ENCODE results near the gene SUGP2. TPM values are rescaled to one million over a fixed set of nuclear protein-coding genes. Genes with fewer than 3 reads are reported as not detected.

SUGP2 gene
- total and polyA plus RNA-seq, 9 of the 15 experiments (the other 6 are each of a cell fraction or from before 2014, with no cell fraction given): 13.1 to 101 (median 63.1) TPM

GRCh38 chr19:19064098-19064722, 30.9 kb upstream of the SUGP2 start (continued):
- no peak for TF ChIP-seq ZNF384 (IDR thresholded peaks at IDR 0.05; ENCODE audit: low read depth, low read length)
- no peak for TF ChIP-seq ZNF586 (CRISPR knock-in tag; conservative IDR thresholded peaks at IDR 0.05)
- no peak for TF ChIP-seq NFIC (IDR thresholded peaks at IDR 0.05)
- TF ChIP-seq CCNT2 (IDR thresholded peaks at IDR 0.05; ENCODE audit: borderline replicate concordance, extremely low read depth, insufficient read length, low read depth, low read length): peak; percentile 37
- TF ChIP-seq VEZF1 (CRISPR knock-in tag; IDR thresholded peaks at IDR 0.05): peak; percentile 63; the same call in 1 of the 2 replicates
- TF ChIP-seq ZNF431 (CRISPR knock-in tag; IDR thresholded peaks at IDR 0.05): no peak
- no peak for TF ChIP-seq TOE1 (IDR thresholded peaks at IDR 0.05; ENCODE audit: borderline replicate concordance)
- TF ChIP-seq TOE1 (CRISPR knock-in tag; IDR thresholded peaks at IDR 0.05; ENCODE audit: borderline replicate concordance, low read depth): no peak
- TF ChIP-seq TCF7 (IDR thresholded peaks at IDR 0.05; ENCODE audit: borderline replicate concordance): no peak
- no peak for TF ChIP-seq ZBED1 (IDR thresholded peaks at IDR 0.05)
- no peak for TF ChIP-seq ZNF75A (CRISPR knock-in tag; IDR thresholded peaks at IDR 0.05)
- peak; percentile 37; the same call in 1 of the 2 replicates for TF ChIP-seq MAX (CRISPR knock-in tag; IDR thresholded peaks at IDR 0.05)
- no peak for TF ChIP-seq ZNF398 (CRISPR knock-in tag; IDR thresholded peaks at IDR 0.05)
- TF ChIP-seq ZBTB26 (CRISPR knock-in tag; IDR thresholded peaks at IDR 0.05): no peak
- TF ChIP-seq ZNF146 (CRISPR knock-in tag; IDR thresholded peaks at IDR 0.05; ENCODE audit: unreplicated experiment): no peak
- no peak for TF ChIP-seq MCM5 (IDR thresholded peaks at IDR 0.05; ENCODE audit: low read depth)
- no peak for TF ChIP-seq ATF2 (CRISPR knock-in tag; IDR thresholded peaks at IDR 0.05)
- no peak for TF ChIP-seq LEF1 (IDR thresholded peaks at IDR 0.05)
- TF ChIP-seq ELF1 (tag; IDR thresholded peaks at IDR 0.05): no peak
- no peak for TF ChIP-seq PATZ1 (CRISPR knock-in tag; IDR thresholded peaks at IDR 0.05; ENCODE audit: borderline replicate concordance)
- TF ChIP-seq MTA1 (IDR thresholded peaks at IDR 0.05; ENCODE audit: borderline replicate concordance): no peak

Data from K562 (cell line).